ENCODE results near the gene RELN.

Gene RELN

DNA sequence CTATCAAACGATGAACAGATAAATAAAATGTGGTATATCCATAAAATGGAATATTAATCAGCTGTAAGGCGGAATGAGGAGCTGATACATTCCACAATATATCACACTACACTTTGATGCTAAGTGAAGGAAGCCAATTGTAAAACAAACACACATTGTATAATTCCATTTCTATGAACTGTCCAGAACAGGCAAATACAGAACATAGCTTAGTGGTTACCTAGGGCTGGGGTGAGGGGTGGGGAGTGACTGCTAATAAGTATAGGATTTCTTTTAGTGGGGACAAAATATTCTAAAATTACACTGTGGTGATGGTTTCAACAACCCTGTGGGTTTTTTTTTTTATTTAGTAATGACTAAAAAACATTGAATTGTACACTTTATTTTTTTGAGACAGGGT, 461.3 kb downstream of the RELN start:
- TF ChIP-seq, protein P1, sequence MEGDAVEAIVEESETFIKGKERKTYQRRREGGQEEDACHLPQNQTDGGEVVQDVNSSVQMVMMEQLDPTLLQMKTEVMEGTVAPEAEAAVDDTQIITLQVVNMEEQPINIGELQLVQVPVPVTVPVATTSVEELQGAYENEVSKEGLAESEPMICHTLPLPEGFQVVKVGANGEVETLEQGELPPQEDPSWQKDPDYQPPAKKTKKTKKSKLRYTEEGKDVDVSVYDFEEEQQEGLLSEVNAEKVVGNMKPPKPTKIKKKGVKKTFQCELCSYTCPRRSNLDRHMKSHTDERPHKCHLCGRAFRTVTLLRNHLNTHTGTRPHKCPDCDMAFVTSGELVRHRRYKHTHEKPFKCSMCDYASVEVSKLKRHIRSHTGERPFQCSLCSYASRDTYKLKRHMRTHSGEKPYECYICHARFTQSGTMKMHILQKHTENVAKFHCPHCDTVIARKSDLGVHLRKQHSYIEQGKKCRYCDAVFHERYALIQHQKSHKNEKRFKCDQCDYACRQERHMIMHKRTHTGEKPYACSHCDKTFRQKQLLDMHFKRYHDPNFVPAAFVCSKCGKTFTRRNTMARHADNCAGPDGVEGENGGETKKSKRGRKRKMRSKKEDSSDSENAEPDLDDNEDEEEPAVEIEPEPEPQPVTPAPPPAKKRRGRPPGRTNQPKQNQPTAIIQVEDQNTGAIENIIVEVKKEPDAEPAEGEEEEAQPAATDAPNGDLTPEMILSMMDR (IDR thresholded peaks at IDR 0.05; ENCODE audit: control extremely low read depth, extremely low read depth, low read depth, missing control alignments), result no peak
- POLR2A ChIA-PET, result no interaction called here
- CTCF ChIA-PET, result no interaction called here
- no peak for DNase-seq (ENCODE audit: extremely low spot score)

DNA sequence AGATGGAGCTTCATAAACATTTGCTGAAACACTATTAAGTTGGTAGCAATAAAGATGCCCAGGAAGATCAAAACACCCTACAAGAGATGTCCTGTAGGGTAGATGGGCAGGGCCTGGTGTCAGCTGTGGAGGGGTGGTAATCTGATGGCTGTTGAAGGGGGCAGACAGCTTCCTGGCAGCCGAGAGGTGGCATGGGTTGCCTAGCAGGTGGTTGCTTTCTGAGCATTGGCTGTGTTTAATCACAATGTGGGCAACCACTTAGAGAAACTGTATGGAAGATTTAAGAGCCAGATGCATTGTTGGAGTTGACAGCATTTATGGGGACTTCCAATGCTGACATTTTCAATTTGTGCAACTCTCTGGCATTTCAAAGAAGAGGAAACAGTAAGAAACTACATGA, 463.5 kb downstream of the RELN start:
- ChIA-PET POLR2A (no interaction called here), CTCF (no interaction called here)
- DNase-seq (ENCODE audit: extremely low spot score), result no peak
- TF ChIP-seq, protein P1 (IDR thresholded peaks at IDR 0.05; ENCODE audit: control extremely low read depth, extremely low read depth, low read depth, missing control alignments), result no peak

DNA sequence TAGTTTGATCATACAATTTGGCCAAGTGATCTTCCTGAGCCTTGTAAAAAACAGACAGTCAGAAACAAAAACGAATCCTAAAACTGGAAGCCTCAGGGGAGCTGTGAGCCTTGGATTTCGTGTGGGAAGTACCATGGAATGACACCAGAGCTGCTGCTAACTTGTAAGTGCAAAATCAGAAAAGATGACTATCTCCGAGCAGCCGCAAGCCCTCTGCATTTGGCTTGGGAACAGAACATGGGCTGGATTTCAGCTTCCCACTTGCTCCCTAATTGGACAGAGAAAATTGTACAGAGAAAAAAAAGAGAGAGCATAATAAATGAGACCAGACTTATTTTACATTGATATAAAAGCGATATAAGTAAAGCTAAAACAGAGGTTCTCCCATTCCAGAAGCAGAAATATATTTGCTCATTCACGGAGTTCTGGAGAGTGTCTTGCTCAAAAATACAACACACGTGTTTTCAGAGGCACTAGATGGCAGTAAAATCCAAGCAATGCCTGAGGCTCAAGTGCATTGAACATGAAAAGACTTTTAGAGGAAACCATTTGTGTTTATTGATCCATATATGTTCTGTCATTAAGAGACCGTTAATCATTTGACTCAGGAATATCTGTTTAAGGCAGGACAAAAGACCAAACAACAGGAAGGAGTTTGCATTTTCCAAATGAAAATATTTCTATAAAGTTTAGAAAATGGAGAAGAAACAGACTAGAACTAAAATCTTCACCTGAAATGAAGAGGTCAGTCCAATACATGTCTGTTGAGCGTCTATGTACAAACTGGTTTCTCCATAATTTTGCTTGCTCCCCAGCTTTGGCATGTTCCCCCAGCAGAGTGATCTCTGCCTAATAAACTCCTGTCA, 465.2 kb downstream of the RELN start:
- ChIA-PET CTCF (interaction anchor here (1.0 kb wide), 1 partner anchor 13 kb away, joined by 3 read pairs; no protein-coding TSS in a partner anchor), POLR2A (no interaction called here)
- DNase-seq (ENCODE audit: extremely low spot score), result peak; percentile 18
- TF ChIP-seq, protein P1 (IDR thresholded peaks at IDR 0.05; ENCODE audit: control extremely low read depth, extremely low read depth, low read depth, missing control alignments), result no peak

DNA sequence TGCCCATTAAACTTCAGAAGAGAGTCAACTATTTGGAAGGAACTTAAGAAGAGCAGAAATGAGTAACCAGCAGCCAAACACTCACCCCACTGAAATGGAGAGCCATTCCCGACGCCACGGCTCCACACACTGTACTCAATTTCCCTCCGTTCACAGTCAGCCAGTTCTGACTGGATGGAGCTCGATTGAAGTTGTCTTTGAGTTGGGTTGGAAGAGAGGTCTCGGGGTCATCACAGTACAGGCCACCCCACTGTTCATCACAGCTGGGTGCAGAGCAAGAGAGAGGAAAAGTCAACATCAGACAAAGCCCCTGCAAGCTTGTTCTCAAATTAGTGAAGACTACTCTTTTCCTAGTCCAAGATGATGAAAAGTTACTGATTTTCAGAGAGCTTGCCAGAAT, 467.5 kb downstream of the RELN start:
- CTCF ChIA-PET, result interaction anchor here (1.0 to 1.2 kb wide), 2 partner anchors 8 to 12 kb away, joined by 3 read pairs; no protein-coding TSS in a partner anchor
- TF ChIP-seq, protein P1 (IDR thresholded peaks at IDR 0.05; ENCODE audit: control extremely low read depth, extremely low read depth, low read depth, missing control alignments), result no peak
- POLR2A ChIA-PET, result no interaction called here
- no peak for DNase-seq (ENCODE audit: extremely low spot score)

DNA sequence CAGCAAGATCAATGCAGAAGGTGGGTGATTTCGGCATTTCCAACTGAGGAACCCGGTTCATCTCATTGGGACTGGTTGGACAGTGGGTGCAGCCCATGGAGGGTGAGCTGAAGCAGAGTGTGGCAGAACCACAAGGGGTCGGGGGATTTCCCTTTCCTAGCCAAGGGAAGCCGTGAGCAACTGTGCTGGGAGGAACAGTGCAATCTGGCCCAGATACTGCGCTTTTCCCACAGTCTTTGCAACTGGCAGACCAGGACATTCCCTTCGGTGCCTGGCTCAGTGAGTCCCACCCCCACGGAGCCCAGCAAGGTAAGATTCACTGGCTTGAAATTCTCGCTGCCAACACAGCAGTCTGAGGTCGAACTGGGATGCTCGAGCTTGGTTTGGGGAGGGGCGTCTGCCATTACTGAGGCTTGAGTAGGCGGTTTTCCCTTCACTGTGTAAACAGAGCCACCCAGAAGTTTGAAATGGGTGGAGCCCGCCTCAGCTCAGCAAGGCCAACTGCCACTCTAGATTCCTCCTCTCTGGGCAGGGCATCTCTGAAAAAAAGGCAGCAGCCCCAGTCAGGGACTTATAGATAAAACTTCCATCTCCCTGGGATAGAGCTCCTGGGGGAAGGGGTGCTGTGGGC, 484.8 kb downstream of the RELN start:
- DNase-seq (ENCODE audit: extremely low spot score), result no peak
- POLR2A ChIA-PET, result no interaction called here
- TF ChIP-seq, protein P1 (IDR thresholded peaks at IDR 0.05; ENCODE audit: control extremely low read depth, extremely low read depth, low read depth, missing control alignments), result no peak
- CTCF ChIA-PET, result interaction anchor here (0.9 kb wide), 1 partner anchor 10 kb away, joined by 3 read pairs; no protein-coding TSS in a partner anchor

DNA sequence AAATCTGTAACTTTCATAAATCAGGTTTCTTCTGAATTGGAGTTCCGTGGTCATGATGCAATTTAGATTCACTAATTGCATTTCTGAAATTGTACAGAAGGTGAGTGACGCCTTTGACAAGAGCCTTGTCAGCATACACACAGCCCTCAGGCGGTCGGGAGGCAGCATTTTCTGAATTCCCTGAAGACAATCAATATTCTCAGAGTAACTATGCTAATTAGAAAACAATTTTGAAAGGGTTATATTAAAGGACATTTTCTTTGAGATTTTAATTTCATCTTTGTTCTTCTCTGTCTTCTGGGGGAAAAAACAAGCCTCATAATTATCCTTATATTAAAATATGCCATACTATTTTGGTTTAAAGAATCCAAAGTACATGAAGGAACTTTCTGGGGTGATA, 488.3 kb downstream of the RELN start:
- ChIA-PET POLR2A (no interaction called here), CTCF (no interaction called here)
- DNase-seq (ENCODE audit: extremely low spot score), result no peak
- TF ChIP-seq, protein P1 (IDR thresholded peaks at IDR 0.05; ENCODE audit: control extremely low read depth, extremely low read depth, low read depth, missing control alignments), result no peak
